H1 (cell line): ENCODE results near the gene JAKMIP1. TPM values are rescaled to one million over a fixed set of nuclear protein-coding genes. Genes with fewer than 3 reads are reported as not detected.

ENCODE experiments used
- CTCF ChIA-PET: fragments of 300-600 bp; sonication (Branson Sonifier 250); formaldehyde crosslinking; loops from one replicate; lab custom pipeline; 2021; ENCODE audit not compliant: partially characterized antibody; lab: Charles Lee
- POLR2A ChIA-PET: fragments of 300-600 bp; sonication (Branson Sonifier 250); formaldehyde crosslinking; loops from one replicate; lab custom pipeline; 2021; ENCODE audit warnings: inconsistent platforms; ENCODE audit not compliant: partially characterized antibody; lab: Charles Lee
- DNase-seq, 2 experiments: peaks; one replicate each; pipeline versions ENCODE4 v3.0.0 to v3.0.0-alpha.2; 2010 to 2022; ENCODE audit warnings: low spot score in 2 of 2, low read depth in 1 of 2, mixed read lengths in 1 of 2
- FAIRE-seq: peaks from 2 replicates; lab custom pipeline; 2011; peaks lifted over from hg19 to GRCh38; lab: Jason Lieb, UNC
- H2AFZ ChIP-seq: 2 replicates; pipeline ENCODE4 v1.8.1; 2012; ENCODE audit warnings: low read length, inconsistent platforms
- H2AK5ac ChIP-seq: 2 replicates; pipeline ENCODE4 v1.6.1; 2013; ENCODE audit warnings: low read depth, low read length
- H2BK120ac ChIP-seq: replicated peaks from 2 replicates; pipeline ENCODE3; 2013; ENCODE audit warnings: low read depth, low read length, inconsistent platforms
- H2BK12ac ChIP-seq: 2 replicates; pipeline ENCODE4 v1.6.1; 2013; ENCODE audit warnings: low read depth, low read length
- H2BK15ac ChIP-seq: 2 replicates; pipeline ENCODE4 v1.6.1; 2013; ENCODE audit warnings: low read length
- H2BK20ac ChIP-seq: 2 replicates; pipeline ENCODE4 v1.6.1; 2013; ENCODE audit warnings: low read length
- H2BK5ac ChIP-seq: 2 replicates; pipeline ENCODE4 v1.6.1; 2013; ENCODE audit warnings: low read depth, low read length
- H3K14ac ChIP-seq: 2 replicates; pipeline ENCODE4 v1.6.1; 2013; ENCODE audit warnings: inconsistent platforms; ENCODE audit not compliant: insufficient read length
- H3K18ac ChIP-seq: 2 replicates; pipeline ENCODE4 v1.6.1; 2013; ENCODE audit warnings: low read length; ENCODE audit errors: extremely low read depth
- H3K23ac ChIP-seq: 2 replicates; pipeline ENCODE4 v1.6.1; 2013; ENCODE audit warnings: inconsistent platforms; ENCODE audit not compliant: insufficient read length
- H3K23me2 ChIP-seq: 2 replicates; pipeline ENCODE4 v1.6.1; 2013; ENCODE audit warnings: low read depth, low read length
- H3K27ac ChIP-seq: 2 replicates; pipeline ENCODE4 v1.6.1; 2011; ENCODE audit warnings: low read depth, low read length, inconsistent platforms
- H3K27me3 ChIP-seq, 4 experiments: replicated peaks in 1 of 4; 1 replicate in 1 of 4; 2 replicates in 3 of 4; pipeline versions ENCODE4 v1.6.1 to v1.8.1; 2011 to 2013; ENCODE audit warnings: low read length in 3 of 4, mild to moderate bottlenecking in 3 of 4, inconsistent platforms in 2 of 4, mixed read lengths in 2 of 4, moderate library complexity in 1 of 4; ENCODE audit not compliant: control insufficient read depth in 3 of 4, insufficient read depth in 3 of 4; ENCODE audit errors: extremely low read depth in 1 of 4
- H3K36me3 ChIP-seq, 4 experiments: 2 replicates each; pipeline versions ENCODE4 v1.6.1 to v1.8.1; 2011 to 2013; ENCODE audit warnings: mild to moderate bottlenecking in 4 of 4, low read length in 3 of 4, moderate library complexity in 2 of 4, control low read depth in 1 of 4, inconsistent platforms in 1 of 4; ENCODE audit not compliant: insufficient read depth in 4 of 4, control insufficient read depth in 2 of 4
- H3K4ac ChIP-seq: replicated peaks from 2 replicates; pipeline ENCODE3; 2013; ENCODE audit warnings: low read length, low read depth, mixed read lengths, inconsistent platforms; ENCODE audit not compliant: insufficient read length
- H3K4me1 ChIP-seq, 4 experiments: replicated peaks in 1 of 4; 1 replicate in 1 of 4; 2 replicates in 3 of 4; pipeline versions ENCODE4 v1.6.1 to v1.8.1; 2011 to 2013; ENCODE audit warnings: low read length in 3 of 4, inconsistent platforms in 2 of 4, mixed read lengths in 1 of 4; ENCODE audit not compliant: insufficient read depth in 4 of 4, control insufficient read depth in 3 of 4
- H3K4me2 ChIP-seq, 2 experiments: 2 replicates each; pipeline versions ENCODE4 v1.6.1 to v1.8.1; 2011 to 2013; ENCODE audit warnings: low read depth in 2 of 2, low read length in 2 of 2, control low read depth in 1 of 2, inconsistent platforms in 1 of 2, mild to moderate bottlenecking in 1 of 2; ENCODE audit not compliant: insufficient read depth in 1 of 2
- H3K4me3 ChIP-seq, 4 experiments: fragments of 200-600, 300-600 bp in 1 of 4; sonication (generic), shearing (Covaris generic), sonication (Bioruptor Twin) in 1 of 4; 2 replicates each; pipeline versions ENCODE4 v1.5.1 to v1.8.1; 2011 to 2016; ENCODE audit warnings: low read length in 4 of 4, low read depth in 3 of 4, control low read depth in 2 of 4, inconsistent platforms in 2 of 4, mild to moderate bottlenecking in 2 of 4, mixed read lengths in 1 of 4, moderate library complexity in 1 of 4; ENCODE audit not compliant: insufficient read depth in 2 of 4; ENCODE audit errors: extremely low read depth in 1 of 4
- H3K56ac ChIP-seq: replicated peaks from 2 replicates; pipeline ENCODE3; 2013; ENCODE audit warnings: low read depth, mild to moderate bottlenecking, mixed read lengths, low read length, inconsistent platforms; ENCODE audit not compliant: insufficient read length
- H3K79me1 ChIP-seq: 2 replicates; pipeline ENCODE4 v1.6.1; 2013; ENCODE audit warnings: low read depth, low read length, control low read depth
- H3K79me2 ChIP-seq, 2 experiments: 2 replicates each; pipeline versions ENCODE4 v1.6.1 to v1.8.1; 2012 to 2013; ENCODE audit warnings: low read length in 2 of 2, mild to moderate bottlenecking in 2 of 2, inconsistent platforms in 1 of 2; ENCODE audit not compliant: insufficient read depth in 2 of 2, control insufficient read depth in 1 of 2
- H3K9ac ChIP-seq, 4 experiments: replicated peaks in 1 of 4; 1 replicate in 1 of 4; 2 replicates in 3 of 4; pipeline versions ENCODE4 v1.6.1 to v1.8.1; 2011 to 2013; ENCODE audit warnings: low read depth in 3 of 4, low read length in 3 of 4, control low read depth in 2 of 4, mild to moderate bottlenecking in 2 of 4, moderate library complexity in 2 of 4, inconsistent platforms in 1 of 4; ENCODE audit errors: extremely low read depth in 1 of 4
- H3K9me3 ChIP-seq, 2 experiments: 2 replicates each; pipeline versions ENCODE4 v1.6.1 to v1.8.1; 2012 to 2013; ENCODE audit warnings: mild to moderate bottlenecking in 2 of 2, moderate library complexity in 2 of 2, control low read depth in 1 of 2, inconsistent platforms in 1 of 2, low read depth in 1 of 2, low read length in 1 of 2, mixed read lengths in 1 of 2; ENCODE audit not compliant: insufficient read depth in 2 of 2
- H4K20me1 ChIP-seq, 2 experiments: replicated peaks in 1 of 2; 2 replicates each; pipeline versions ENCODE3 to v1.8.1; 2011 to 2013; ENCODE audit warnings: inconsistent platforms in 2 of 2, low read length in 2 of 2, mild to moderate bottlenecking in 1 of 2; ENCODE audit not compliant: insufficient read depth in 2 of 2, control insufficient read depth in 1 of 2
- H4K5ac ChIP-seq: 2 replicates; pipeline ENCODE4 v1.6.1; 2013; ENCODE audit warnings: low read length, low read depth, mixed read lengths, inconsistent platforms; ENCODE audit not compliant: insufficient read length
- H4K8ac ChIP-seq: 2 replicates; pipeline ENCODE4 v1.8.0; 2013; ENCODE audit warnings: mild to moderate bottlenecking, moderate library complexity, low read length, inconsistent platforms; ENCODE audit not compliant: insufficient read depth; ENCODE audit errors: extremely low read depth
- H4K91ac ChIP-seq: replicated peaks from 2 replicates; pipeline ENCODE3; 2013; ENCODE audit warnings: low read length, mixed read lengths, inconsistent platforms; ENCODE audit not compliant: insufficient read length
- KDM1A ChIP-seq: fragments of 200-600, 300-600 bp; sonication (generic); IDR thresholded peaks from 2 replicates; pipeline ENCODE4 v1.7.1; 2016; ENCODE audit warnings: mild to moderate bottlenecking, low read length, borderline replicate concordance
- NANOG ChIP-seq: IDR thresholded peaks from 2 replicates; pipeline ENCODE4 v1.6.1; 2011; ENCODE audit warnings: low read length, low read depth, mild to moderate bottlenecking, inconsistent platforms; ENCODE audit not compliant: insufficient read depth, poor library complexity, severe bottlenecking
- SP1 ChIP-seq: IDR thresholded peaks from 2 replicates; pipeline ENCODE4 v1.6.1; 2011; ENCODE audit warnings: low read depth, low read length
- WGBS, 2 experiments: shearing (Covaris generic) in 1 of 2; methylation state at CpG; one replicate each; pipeline versions ENCODE4 v1.1.6 to v1.1.7; 2013 to 2015; ENCODE audit warnings: low lambda C conversion rate in 2 of 2, mixed read lengths in 2 of 2, inconsistent platforms in 1 of 2, low coverage in 1 of 2, missing lambda C conversion rate in 1 of 2; ENCODE audit not compliant: insufficient replicate concordance in 2 of 2, insufficient coverage in 1 of 2, insufficient read length in 1 of 2; ENCODE audit errors: extremely low coverage in 1 of 2, missing lambda C conversion rate in 1 of 2; 5-methylcytosine and 5-hydroxymethylcytosine counted together
- polyA plus RNA-seq, 7 experiments: library from polyadenylated mRNA; depleted of rRNA in 3 of 7; stranded (reverse) in 5 of 7; unstranded in 2 of 7; fragments of >200 nt in 5 of 7; fragments of 200-250 nt in 2 of 7; gene quantifications; 1 replicate in 5 of 7; 2 replicates in 1 of 7; 4 replicates in 1 of 7; pipeline versions ENCODE4 v1.2.1 to v1.2.3, GENCODE V29; 2011 to 2013; ENCODE audit warnings: missing spikeins in 2 of 7, mixed read lengths in 2 of 7
- total RNA-seq: library from RNA; stranded (reverse); fragmentation: NEBNext Ultra II Directional; extraction: Animal tissue kit (Norgen Biotek cat#: 25700); gene quantifications from 2 replicates; pipeline ENCODE4 v1.2.1, GENCODE V29; 2021
- TF ChIP-seq, protein P1 (sequence below), 3 experiments: IDR thresholded peaks; 1 replicate in 2 of 3; 2 replicates in 1 of 3; pipeline versions ENCODE4 v1.5.1 to v1.6.1; 2011; ENCODE audit warnings: low read length in 3 of 3, mild to moderate bottlenecking in 3 of 3, inconsistent platforms in 2 of 3, low read depth in 1 of 3, moderate library complexity in 1 of 3; ENCODE audit not compliant: insufficient read depth in 1 of 3; ENCODE audit errors: control extremely low read depth in 1 of 3

Gene JAKMIP1
- total and polyA plus RNA-seq, 2 of the 8 experiments (the other 6 are each of a cell fraction or from before 2014, with no cell fraction given) = 2.5 to 4.4 TPM

DNA sequence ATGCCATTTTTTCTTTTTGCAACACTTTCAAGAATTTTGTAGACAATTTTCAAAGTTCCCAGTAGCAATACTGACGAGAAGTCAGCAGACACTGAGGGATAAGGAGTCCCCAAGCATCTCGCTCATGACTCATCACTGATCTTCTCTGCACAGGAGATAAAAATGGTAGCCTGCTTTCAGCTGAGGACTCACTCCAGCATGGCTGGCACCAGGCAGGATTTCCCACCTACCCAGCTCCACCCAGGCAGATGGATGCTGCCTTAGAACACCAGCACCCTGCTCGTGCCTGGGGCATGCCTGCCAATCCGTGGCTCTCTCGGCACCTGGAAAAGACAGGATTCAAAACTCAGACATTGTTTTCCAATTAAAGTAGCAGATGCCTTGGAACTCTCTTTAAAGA is 24.9 kb downstream of the JAKMIP1 start:
- Histone ChIP-seq H4K91ac (no peak overlapping the region), H2BK12ac (no peak overlapping the region), H2BK15ac (no peak overlapping the region), H2BK5ac (no peak overlapping the region), H3K18ac (no peak overlapping the region), H3K9ac (no peak overlapping the region), H3K27ac (no peak overlapping the region), H3K79me2 (no peaks in the 10 kb centered on the region), H2AK5ac (no peak overlapping the region), H3K23me2 (peaks cover 9% of the 10 kb centered on the region; the same call in 1 of the 2 replicates), H3K23ac (no peak overlapping the region), H3K4me3 (no peak overlapping the region), H2BK20ac (no peak overlapping the region), H3K9me3 (peaks cover 0 to 4% of the 10 kb centered on the region in 2 experiments; a peak in 2 of 4 replicates), H4K20me1 (peaks cover 0 to 10% of the 10 kb centered on the region in 2 experiments), H3K27me3 (no peaks in the 10 kb centered on the region), H3K4ac (no peak overlapping the region), H3K4me1 (no peaks in the 10 kb centered on the region), H4K5ac (no peak overlapping the region), H3K14ac (no peak overlapping the region), H3K4me2 (no peak overlapping the region), H3K56ac (no peak overlapping the region), H2AFZ (no peak overlapping the region), H3K36me3 (no peaks in the 10 kb centered on the region), H4K8ac (no peak overlapping the region), H3K79me1 (no peaks in the 10 kb centered on the region), H2BK120ac (no peak overlapping the region)
- CTCF ChIA-PET = no interaction called here
- no peak for TF ChIP-seq NANOG
- no peak for TF ChIP-seq SP1
- no peak for TF ChIP-seq KDM1A
- TF ChIP-seq, protein P1, sequence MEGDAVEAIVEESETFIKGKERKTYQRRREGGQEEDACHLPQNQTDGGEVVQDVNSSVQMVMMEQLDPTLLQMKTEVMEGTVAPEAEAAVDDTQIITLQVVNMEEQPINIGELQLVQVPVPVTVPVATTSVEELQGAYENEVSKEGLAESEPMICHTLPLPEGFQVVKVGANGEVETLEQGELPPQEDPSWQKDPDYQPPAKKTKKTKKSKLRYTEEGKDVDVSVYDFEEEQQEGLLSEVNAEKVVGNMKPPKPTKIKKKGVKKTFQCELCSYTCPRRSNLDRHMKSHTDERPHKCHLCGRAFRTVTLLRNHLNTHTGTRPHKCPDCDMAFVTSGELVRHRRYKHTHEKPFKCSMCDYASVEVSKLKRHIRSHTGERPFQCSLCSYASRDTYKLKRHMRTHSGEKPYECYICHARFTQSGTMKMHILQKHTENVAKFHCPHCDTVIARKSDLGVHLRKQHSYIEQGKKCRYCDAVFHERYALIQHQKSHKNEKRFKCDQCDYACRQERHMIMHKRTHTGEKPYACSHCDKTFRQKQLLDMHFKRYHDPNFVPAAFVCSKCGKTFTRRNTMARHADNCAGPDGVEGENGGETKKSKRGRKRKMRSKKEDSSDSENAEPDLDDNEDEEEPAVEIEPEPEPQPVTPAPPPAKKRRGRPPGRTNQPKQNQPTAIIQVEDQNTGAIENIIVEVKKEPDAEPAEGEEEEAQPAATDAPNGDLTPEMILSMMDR (IDR thresholded peaks at IDR 0.05; ENCODE audit: control extremely low read depth in 1 of 3, insufficient read depth in 1 of 3, low read depth in 1 of 3, low read length in 3 of 3) = no peak
- 91% methylated on average over 5 of the region's 5 CpGs; no CpG with 5 or more reads in 1 of the 2 experiments for WGBS, 2 experiments
- FAIRE-seq (no peak), DNase-seq (no peak)
- POLR2A ChIA-PET = interaction anchor here (0.8 kb wide), 1 partner anchor 27 kb away, joined by 3 read pairs; no protein-coding TSS in a partner anchor
